NOMO-1 (cell line): ENCODE data around the gene PIP4P1.
"Not testable (repeated sequence)": the region's sequence is repeated elsewhere in the genome, so short reads cannot be mapped to it uniquely, and the experiment has no call there.

Experiments used
- DNase-seq, 2 experiments: peaks; one replicate each; lab custom pipeline; 2025; ENCODE audit not compliant: unreplicated experiment in 2 of 2; lab: John Stamatoyannopoulos, UW

PIP4P1 gene

GRCh38 chr14:20461225-20462141 lies at the start of gene PIP4P1:
Gene PIP4P1 (minus strand): TSS chr14:20461434. CDS start chr14:20461325, 109 bp downstream.
- peak; percentile 99 to 100 for DNase-seq

DNA sequence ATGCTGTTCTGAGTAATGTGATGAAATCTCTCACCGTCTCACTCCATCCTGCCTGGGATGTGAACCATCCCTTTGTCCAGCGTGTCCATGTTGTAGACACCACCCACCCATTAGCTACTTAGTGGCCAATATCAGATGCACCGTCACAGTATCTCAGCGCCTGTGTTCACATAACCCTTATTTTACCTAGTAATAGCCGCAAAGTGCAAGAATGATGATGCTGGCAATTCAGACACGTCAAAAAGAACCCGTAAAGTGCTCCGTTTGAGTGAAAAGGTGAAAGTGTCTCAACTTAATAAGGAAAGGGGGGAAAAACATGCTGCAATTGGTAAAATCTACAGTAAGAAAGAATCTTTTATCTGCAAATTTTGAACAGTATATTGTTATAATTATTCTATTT lies 47.1 kb upstream of the PIP4P1 start:
- DNase-seq, result no peak

DNA sequence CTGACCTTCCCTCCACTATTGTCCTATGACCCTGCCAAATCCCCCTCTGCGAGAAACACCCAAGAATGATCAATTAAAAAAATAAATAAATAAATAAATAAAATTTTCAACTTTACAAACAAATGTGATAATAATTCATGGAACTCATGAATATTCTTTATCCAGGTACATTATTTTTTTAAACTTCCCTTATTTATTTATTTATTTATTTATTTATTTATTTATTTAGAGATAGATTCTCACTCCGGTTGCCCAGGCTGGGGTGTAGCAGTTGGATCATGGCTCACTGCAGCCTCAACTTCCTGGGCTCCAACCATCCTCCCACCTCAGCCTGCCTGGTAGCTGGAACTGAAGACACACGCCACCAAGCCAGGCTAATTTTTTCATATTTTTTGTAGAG lies 46.3 kb upstream of the PIP4P1 start:
- not testable (repeated sequence) for DNase-seq

DNA sequence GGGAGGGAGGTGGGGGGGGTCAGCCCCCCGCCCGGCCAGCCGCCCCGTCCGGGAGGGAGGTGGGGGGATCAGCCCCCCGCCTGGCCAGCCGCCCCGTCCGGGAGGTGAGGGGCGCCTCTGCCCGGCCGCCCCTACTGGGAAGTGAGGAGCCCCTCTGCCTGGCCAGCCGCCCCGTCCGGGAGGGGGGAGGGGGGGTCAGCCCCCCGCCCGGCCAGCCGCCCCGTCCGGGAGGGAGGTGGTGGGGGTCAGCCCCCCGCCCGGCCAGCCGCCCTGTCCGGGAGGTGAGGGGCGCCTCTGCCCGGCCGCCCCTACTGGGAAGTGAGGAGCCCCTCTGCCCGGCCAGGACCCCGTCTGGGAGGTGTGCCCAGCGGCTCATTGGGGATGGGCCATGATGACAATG lies 45.5 kb upstream of the PIP4P1 start:
- not testable (repeated sequence) for DNase-seq

DNA sequence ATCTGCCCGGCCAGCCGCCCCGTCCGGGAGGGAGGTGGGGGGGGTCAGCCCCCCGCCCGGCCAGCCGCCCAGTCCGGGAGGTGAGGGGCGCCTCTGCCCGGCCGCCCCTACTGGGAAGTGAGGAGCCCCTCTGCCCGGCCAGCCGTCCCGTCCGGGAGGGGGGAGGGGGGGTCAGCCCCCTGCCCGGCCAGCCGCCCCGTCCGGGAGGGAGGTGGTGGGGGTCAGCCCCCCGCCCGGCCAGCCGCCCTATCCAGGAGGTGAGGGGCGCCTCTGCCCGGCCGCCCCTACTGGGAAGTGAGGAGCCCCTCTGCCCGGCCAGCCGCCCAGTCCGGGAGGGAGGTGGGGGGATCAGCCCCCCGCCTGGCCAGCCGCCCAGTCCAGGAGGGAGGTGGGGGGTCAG lies 45.0 kb upstream of the PIP4P1 start:
- DNase-seq, result not testable (repeated sequence)

DNA sequence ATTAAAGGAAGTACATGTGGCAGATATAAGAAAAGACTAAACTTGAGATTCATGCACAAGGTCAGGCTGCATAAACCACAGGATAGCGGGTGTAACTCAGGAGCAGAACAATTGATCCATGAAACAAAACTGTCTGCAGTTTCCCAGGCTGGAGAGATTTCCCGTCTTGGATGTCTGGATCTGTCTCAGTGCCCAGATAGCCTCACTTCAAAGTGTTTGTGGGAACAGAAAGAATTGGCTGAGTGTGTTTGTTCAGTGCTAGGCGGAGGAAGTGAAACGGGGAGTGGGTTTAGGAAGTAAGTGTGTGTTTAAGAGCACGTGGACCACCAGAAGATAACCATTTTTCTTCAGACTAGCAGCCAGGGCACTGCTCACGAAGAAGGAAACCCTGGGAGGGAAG lies 42.7 kb upstream of the PIP4P1 start:
- DNase-seq, result peak; percentile 16 to 40

DNA sequence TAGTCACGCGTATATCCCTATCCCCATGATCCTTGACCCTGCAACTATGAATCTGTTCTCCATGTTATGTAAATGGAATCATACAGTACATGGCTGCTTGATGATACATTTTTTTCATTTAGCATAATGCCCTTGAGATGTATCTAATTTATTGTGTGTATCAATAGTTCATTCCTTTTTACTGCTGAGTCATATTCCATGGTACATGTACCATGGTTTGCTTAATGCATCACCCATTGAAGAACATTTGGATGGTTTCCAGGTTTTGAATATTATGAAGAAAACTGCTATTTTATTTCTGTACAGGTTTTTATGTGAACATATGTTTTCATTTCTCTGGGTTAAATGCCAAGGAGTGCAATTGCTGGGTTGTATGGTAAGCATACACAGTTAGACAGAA lies 40.1 kb upstream of the PIP4P1 start:
- DNase-seq, result no peak

DNA sequence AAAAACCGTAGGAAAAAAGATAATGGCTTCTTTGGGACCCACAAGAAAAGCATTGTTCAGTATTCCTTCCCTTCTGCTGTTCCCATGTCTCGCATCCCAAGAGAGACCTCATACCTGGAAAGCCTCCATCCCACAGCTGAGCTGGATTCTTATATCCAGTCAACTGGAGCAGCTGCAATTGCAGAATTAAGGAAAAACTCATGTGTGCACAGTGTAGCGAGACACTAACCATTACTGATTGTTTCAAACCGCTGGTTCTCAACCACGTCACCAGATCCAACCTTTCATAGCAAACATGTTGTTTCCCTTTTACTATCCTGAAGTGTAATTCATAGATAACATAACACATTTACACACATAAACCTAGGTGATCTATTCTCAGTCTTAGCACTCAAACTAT lies 38.6 kb upstream of the PIP4P1 start:
- DNase-seq, result no peak

GRCh38 chr14:20499108-20499507 lies 37.9 kb upstream of the PIP4P1 start:
- DNase-seq, result peak in 1 of 2 experiments; percentile 8

- peak; percentile 24 to 53 for DNase-seq
Observed at GRCh38 chr14:20498622-20499021, 37.4 kb upstream of the PIP4P1 start.

GRCh38 chr14:20494935-20495766 lies 33.9 kb upstream of the PIP4P1 start:
- peak; percentile 20 to 63 for DNase-seq

GRCh38 chr14:20493634-20494033 lies 32.4 kb upstream of the PIP4P1 start:
- peak; percentile 53 to 73 for DNase-seq

- DNase-seq, result no peak
Observed at GRCh38 chr14:20492486-20492885, 31.3 kb upstream of the PIP4P1 start.

DNA sequence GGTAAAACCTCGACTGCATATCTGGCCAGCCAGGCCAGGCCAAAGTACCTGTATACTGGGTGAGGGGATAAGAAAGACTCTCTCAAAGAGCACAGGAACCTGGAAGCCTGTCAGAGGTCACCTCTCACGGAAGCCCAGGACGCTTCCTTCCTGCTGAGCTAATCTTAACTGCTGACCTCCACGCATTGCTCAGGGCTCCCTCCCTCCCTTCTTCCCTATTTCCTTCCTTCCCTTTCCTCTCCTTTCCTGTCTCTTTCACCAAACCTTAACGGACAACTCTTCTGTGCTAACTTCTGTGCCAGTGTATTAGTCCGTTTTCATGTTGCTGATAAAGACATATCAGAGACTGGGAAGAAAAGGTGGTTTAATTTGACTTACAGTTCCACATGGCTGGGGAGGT lies 29.3 kb upstream of the PIP4P1 start:
- no peak for DNase-seq

- peak; percentile 61 to 71 for DNase-seq
Observed at GRCh38 chr14:20489093-20489994, 28.1 kb upstream of the PIP4P1 start.

DNA sequence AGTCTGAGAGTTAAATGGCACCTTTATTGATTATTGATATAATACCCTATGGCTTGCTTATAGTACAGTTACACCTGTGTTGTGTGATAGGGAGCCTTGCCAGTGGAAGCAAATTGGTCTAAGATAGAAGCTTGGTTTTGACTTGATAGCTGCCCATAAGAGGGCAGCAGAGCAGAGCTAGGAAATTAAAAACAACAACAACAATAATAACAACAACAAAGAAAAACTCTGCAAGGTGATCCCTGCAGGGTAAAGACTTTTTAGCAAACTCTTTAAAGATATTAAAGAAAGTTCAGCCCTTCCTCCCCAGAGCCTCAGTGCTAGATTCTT lies 26.1 kb upstream of the PIP4P1 start:
- no peak for DNase-seq

GRCh38 chr14:20486684-20487395 lies 25.6 kb upstream of the PIP4P1 start:
- peak; percentile 19 to 30 for DNase-seq

- DNase-seq, result no peak
Observed at GRCh38 chr14:20485900-20486299, 24.7 kb upstream of the PIP4P1 start.

GRCh38 chr14:20482382-20482781 lies 21.1 kb upstream of the PIP4P1 start:
- DNase-seq, result no peak

GRCh38 chr14:20478894-20479293 lies 17.7 kb upstream of the PIP4P1 start:
- no peak for DNase-seq
